ENCODE results near the gene SLC12A1. TPM values are rescaled to one million over a fixed set of nuclear protein-coding genes. Genes with fewer than 3 reads are reported as not detected.

Gene SLC12A1
- polyA plus RNA-seq, 3 donors = not detected

GRCh38 chr15:48202068-48202467 lies 4.0 kb upstream of the SLC12A1 start:
- H3K9me3 ChIP-seq (replicated peaks in 1 of 2; ENCODE audit: control insufficient read depth in 1 of 2, insufficient read depth in 1 of 2, low read length in 2 of 2) = no peaks in the 10 kb centered on the region
- H3K27ac ChIP-seq (ENCODE audit: low read depth in 1 of 2, low read length in 2 of 2) = no peak overlapping the region
- Mint-ChIP-seq H3K27ac (no peak overlapping the region), H3K4me3 (no peak overlapping the region), H3K9me3 (peaks cover 0 to 4% (median 0%) of the 10 kb centered on the region in 7 donors), H3K27me3 (ENCODE audit: low read depth in 3 of 3) (peaks cover 3 to 6% (median 6%) of the 10 kb centered on the region in 3 donors), H3K4me1 (no peaks in the 10 kb centered on the region), H3K36me3 (no peaks in the 10 kb centered on the region)
- no peaks in the 10 kb centered on the region for H3K79me2 ChIP-seq (ENCODE audit: insufficient read depth, low read length)
- H2AFZ ChIP-seq (ENCODE audit: insufficient read depth, low read depth, low read length, poor library complexity, severe bottlenecking) = no peak overlapping the region
- WGBS (ENCODE audit: insufficient coverage) = no CpG with 5 or more reads among the region's 1 CpG
- intact Hi-C loops (cut with micrococcal nuclease) = no loop called here
- H4K20me1 ChIP-seq (ENCODE audit: insufficient read depth, low read length) = no peaks in the 10 kb centered on the region
- no peaks in the 10 kb centered on the region for H3K36me3 ChIP-seq (replicated peaks in 1 of 2; ENCODE audit: control insufficient read depth in 1 of 2, insufficient read depth in 2 of 2, low read length in 2 of 2)
- H3K27me3 ChIP-seq (ENCODE audit: control insufficient read depth in 2 of 2, insufficient read depth in 2 of 2, low read length in 2 of 2) = no peaks in the 10 kb centered on the region
- no peak for TF ChIP-seq CTCF (IDR thresholded peaks at IDR 0.05)
- H3K4me1 ChIP-seq (ENCODE audit: control insufficient read depth in 1 of 2, insufficient read depth in 2 of 2, low read length in 2 of 2) = no peaks in the 10 kb centered on the region
- no peak overlapping the region for H3K9ac ChIP-seq (ENCODE audit: insufficient read depth, low read length, poor library complexity, severe bottlenecking)
- no peak overlapping the region for H3K4me3 ChIP-seq (replicated peaks in 1 of 3; ENCODE audit: low read depth in 2 of 3, low read length in 3 of 3)
- no peak for DNase-seq
- no peak overlapping the region for H3K4me2 ChIP-seq (replicated peaks; ENCODE audit: extremely low read depth, low read length, poor library complexity, severe bottlenecking)

- peaks cover 3 to 5% (median 4%) of the 10 kb centered on the region in 3 donors for H3K27me3 Mint-ChIP-seq (ENCODE audit: low read depth in 3 of 3)
- no peak overlapping the region for H3K27ac ChIP-seq (ENCODE audit: low read depth in 1 of 2, low read length in 2 of 2)
- H3K4me3 Mint-ChIP-seq = no peak overlapping the region
- no peaks in the 10 kb centered on the region for H3K4me1 ChIP-seq (ENCODE audit: control insufficient read depth in 1 of 2, insufficient read depth in 2 of 2, low read length in 2 of 2)
- H3K4me1 Mint-ChIP-seq = no peaks in the 10 kb centered on the region
- H4K20me1 ChIP-seq (ENCODE audit: insufficient read depth, low read length) = no peaks in the 10 kb centered on the region
- TF ChIP-seq CTCF (IDR thresholded peaks at IDR 0.05) = no peak
- intact Hi-C loops (cut with micrococcal nuclease) = no loop called here
- no CpG with 5 or more reads among the region's 1 CpG for whole genome bisulfite sequencing (ENCODE audit: insufficient coverage)
- H3K9me3 ChIP-seq (replicated peaks in 1 of 2; ENCODE audit: control insufficient read depth in 1 of 2, insufficient read depth in 1 of 2, low read length in 2 of 2) = no peaks in the 10 kb centered on the region
- no peaks in the 10 kb centered on the region for H3K36me3 Mint-ChIP-seq
- H3K4me3 ChIP-seq (replicated peaks in 1 of 3; ENCODE audit: low read depth in 2 of 3, low read length in 3 of 3) = no peak overlapping the region
- H3K79me2 ChIP-seq (ENCODE audit: insufficient read depth, low read length) = no peaks in the 10 kb centered on the region
- H3K36me3 ChIP-seq (replicated peaks in 1 of 2; ENCODE audit: control insufficient read depth in 1 of 2, insufficient read depth in 2 of 2, low read length in 2 of 2) = no peaks in the 10 kb centered on the region
- peaks cover 0 to under 1% of the 10 kb centered on the region in 2 donors for H3K27me3 ChIP-seq (ENCODE audit: control insufficient read depth in 2 of 2, insufficient read depth in 2 of 2, low read length in 2 of 2)
- H3K9ac ChIP-seq (ENCODE audit: insufficient read depth, low read length, poor library complexity, severe bottlenecking) = no peak overlapping the region
- no peak overlapping the region for H2AFZ ChIP-seq (ENCODE audit: insufficient read depth, low read depth, low read length, poor library complexity, severe bottlenecking)
- H3K27ac Mint-ChIP-seq = no peak overlapping the region
- no peak overlapping the region for H3K4me2 ChIP-seq (replicated peaks; ENCODE audit: extremely low read depth, low read length, poor library complexity, severe bottlenecking)
- DNase-seq = no peak
- peaks cover 0 to 4% (median 3%) of the 10 kb centered on the region in 7 donors for H3K9me3 Mint-ChIP-seq
Measured at GRCh38 chr15:48221261-48221660, 15.2 kb downstream of the SLC12A1 start.

All from CD14-positive monocyte (primary cell).